Lung (tissue), 16 donors: ENCODE measurements around the gene C5AR2. TPM values are rescaled to one million over a fixed set of nuclear protein-coding genes. Genes with fewer than 3 reads are reported as not detected.

ENCODE experiments used
- ATAC-seq: fragments of 200-7000 bp; cut with Tn5 transposase; one replicate; pipeline ENCODE4 v1.9.1; 2020; ENCODE audit warnings: moderate number of reproducible peaks; ENCODE audit not compliant: insufficient read depth, low FRiP score
- DNase-seq, 3 donors: peaks; one replicate each; pipeline ENCODE4 v3.0.0-alpha.2; 2013 to 2017
- H3K27ac ChIP-seq, 2 donors: one replicate each; pipeline ENCODE4 v1.5.1; 2013; ENCODE audit warnings: mild to moderate bottlenecking in 2 of 2, moderate library complexity in 2 of 2, control low read depth in 1 of 2, inconsistent platforms in 1 of 2, low read depth in 1 of 2, low read length in 1 of 2
- H3K27me3 ChIP-seq, 3 donors: one replicate each; pipeline ENCODE4 v1.5.1; 2013; ENCODE audit warnings: low read length in 2 of 3; ENCODE audit not compliant: control insufficient read depth in 3 of 3, insufficient read depth in 3 of 3
- H3K36me3 ChIP-seq, 4 donors: one replicate each; pipeline ENCODE4 v1.5.1; 2013; ENCODE audit warnings: low read length in 4 of 4, mild to moderate bottlenecking in 1 of 4, moderate library complexity in 1 of 4; ENCODE audit not compliant: control insufficient read depth in 4 of 4, insufficient read depth in 4 of 4
- H3K4me1 ChIP-seq, 5 donors: one replicate each; pipeline ENCODE4 v1.5.1; 2013; ENCODE audit warnings: low read length in 5 of 5, mild to moderate bottlenecking in 2 of 5, moderate library complexity in 1 of 5; ENCODE audit not compliant: control insufficient read depth in 5 of 5, insufficient read depth in 5 of 5
- H3K4me3 ChIP-seq: one replicate; pipeline ENCODE4 v1.5.1; 2013; ENCODE audit warnings: mild to moderate bottlenecking, control low read depth, moderate library complexity
- H3K9ac ChIP-seq, 2 donors: one replicate each; pipeline ENCODE4 v1.5.1; 2013; ENCODE audit warnings: low read length in 2 of 2, control low read depth in 1 of 2; ENCODE audit not compliant: insufficient read depth in 1 of 2
- H3K9me3 ChIP-seq, 4 donors: one replicate each; pipeline ENCODE4 v1.5.1; 2013; ENCODE audit warnings: low read length in 3 of 4, mild to moderate bottlenecking in 1 of 4, moderate library complexity in 1 of 4; ENCODE audit not compliant: control insufficient read depth in 4 of 4, insufficient read depth in 3 of 4
- CTCF ChIP-seq: IDR thresholded peaks from 2 replicates; pipeline ENCODE4 v1.5.1; 2012; ENCODE audit warnings: mild to moderate bottlenecking; ENCODE audit errors: control extremely low read depth, extremely low read depth
- WGBS, 2 donors: extraction: QIAGEN DNeasy Blood & Tissue Kit; methylation state at CpG; one replicate each; pipeline ENCODE4 v1.1.7; 2013; 5-methylcytosine and 5-hydroxymethylcytosine counted together
- long read RNA-seq, 5 donors: transcript quantifications; one replicate each; lab custom pipeline, GENCODE V29; 2026
- polyA plus RNA-seq, 2 donors: library from polyadenylated mRNA; stranded (reverse); fragments of 200-250 nt; gene quantifications; one replicate each; pipeline ENCODE4 v1.2.1, GENCODE V29; 2013
- total RNA-seq, 2 donors: library from RNA; depleted of rRNA in 1 of 2; stranded (reverse); fragments of >200 nt in 1 of 2; gene quantifications; one replicate each; pipeline ENCODE4 v1.2.1, GENCODE V29; 2014 to 2021
- donor health status: control.
- donor health status: control.
- donor health status: Bipolar disorder and iron deficiency.
- donor health status: healthy.
- donor health status: DM: yes; HTN: yes; CAD: no.

The C5AR2 gene
- 10 to 100 TPM in 1 of 2 donors, 1 to 10 TPM in 1; 2.7 to 12.6 TPM for total RNA-seq
- polyA plus RNA-seq, result 10 to 100 TPM in 1 of 2 donors, 1 to 10 TPM in 1; 1.0 to 17.4 TPM
- long read RNA-seq, donor 1, result 0 reads
- long read RNA-seq, donor 2, result 0 reads
- long read RNA-seq, donor 3, result 0 reads
- long read RNA-seq, donor 4, result 0 reads
- long read RNA-seq, donor 5, partial matches to known transcripts, result 0 of 1 reads
- long read RNA-seq, donor 5, other reads (novel, unspliced or antisense), result 0 of 1 reads

- ATAC-seq (no peak), DNase-seq (no peak)
- Histone ChIP-seq H3K27ac (peak within 1 kb of the TSS in 1 of 2 donors; percentile 76), H3K36me3 (no peaks in the 10 kb centered on the region), H3K9ac (no peak within 1 kb of the TSS), H3K27me3 (no peaks in the 10 kb centered on the region), H3K4me1 (peaks cover 0 to 9% (median 0%) of the 10 kb centered on the region in 5 donors), H3K9me3 (no peaks in the 10 kb centered on the region), H3K4me3 (no peak within 1 kb of the TSS)
- TF ChIP-seq CTCF, result no peak
- WGBS, 2 donors, result 52 to 68% methylated on average over 18 of the region's 18 CpGs
These were observed at the start of gene C5AR2 for GRCh38 chr19:47331931-47332547. Gene C5AR2, plus strand, starts transcription at chr19:47332175. Its CDS starts 8,625 bp downstream, at chr19:47340800.

- Histone ChIP-seq H3K27me3 (no peaks in the 10 kb centered on the region), H3K4me3 (no peak overlapping the region), H3K4me1 (no peaks in the 10 kb centered on the region), H3K9me3 (no peaks in the 10 kb centered on the region), H3K36me3 (no peaks in the 10 kb centered on the region), H3K9ac (no peak overlapping the region), H3K27ac (no peak overlapping the region)
- DNase-seq (no peak), ATAC-seq (no peak)
- no peak for TF ChIP-seq CTCF
- 72 to 75% methylated on average over 10 of the region's 10 CpGs for WGBS, 2 donors
These were observed 48.4 kb upstream of the C5AR2 start for GRCh38 chr19:47283405-47284059.

- Histone ChIP-seq H3K4me3 (no peak overlapping the region), H3K4me1 (no peaks in the 10 kb centered on the region), H3K9me3 (no peaks in the 10 kb centered on the region), H3K27me3 (no peaks in the 10 kb centered on the region), H3K36me3 (no peaks in the 10 kb centered on the region), H3K27ac (no peak overlapping the region), H3K9ac (no peak overlapping the region)
- ATAC-seq, result no peak
- DNase-seq, result peak in 2 of 3 donors; percentile 70 to 78
- TF ChIP-seq CTCF, result peak; percentile 87
- 30 to 36% methylated on average over 9 of the region's 9 CpGs for WGBS, 2 donors
These were observed 47.6 kb upstream of the C5AR2 start for GRCh38 chr19:47284324-47284899.
